RWPE1 (cell line): ENCODE results near the gene NAPSA.

Source experiments
- CTCF ChIA-PET: fragments of 350-600 bp; sonication (Branson Sonifier 250); formaldehyde crosslinking; extraction: SDS; loops from one replicate; lab custom pipeline; 2021; lab: Yijun Ruan, JAX
- POLR2A ChIA-PET: fragments of 400-600 bp; formaldehyde crosslinking; extraction: SDS; loops from one replicate; lab custom pipeline; 2020; ENCODE audit warnings: antibody characterized with exemption; ENCODE audit not compliant: low non-redundant PET; lab: Yijun Ruan, JAX
- DNase-seq: peaks from one replicate; pipeline ENCODE4 v3.0.0; 2012; ENCODE audit warnings: low spot score
- H3K27ac ChIP-seq: fragments of 450-650 bp; 2 replicates; pipeline ENCODE4 v1.5.1; 2017
- CTCF ChIP-seq: fragments of 450-650 bp; conservative IDR thresholded peaks from 2 replicates; pipeline ENCODE4 v1.5.1; 2017; ENCODE audit warnings: low read depth, mild to moderate bottlenecking

NAPSA gene

DNA sequence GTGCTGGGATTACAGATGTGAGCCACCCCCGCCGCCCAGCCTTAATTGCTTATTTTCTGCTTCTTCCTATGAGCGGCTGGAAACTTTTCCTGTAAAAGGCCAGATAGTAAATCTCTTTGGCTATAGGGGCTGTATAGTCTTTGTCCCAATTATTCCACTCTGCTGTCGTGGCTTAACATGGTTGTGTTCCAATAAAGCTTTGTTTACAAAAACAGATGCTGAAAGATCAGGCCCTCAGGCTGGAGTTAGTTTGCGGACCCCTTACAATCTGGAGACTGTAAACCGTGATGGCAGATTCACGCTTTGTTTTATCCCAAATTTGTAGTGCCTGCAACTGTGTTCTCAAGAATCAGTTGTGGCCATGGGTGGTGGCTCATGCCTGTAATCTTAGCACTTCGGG, 47.0 kb downstream of the NAPSA start:
- TF ChIP-seq CTCF = no peak
- no peak for DNase-seq
- CTCF ChIA-PET = no interaction called here
- POLR2A ChIA-PET = no interaction called here
- no peak overlapping the region for H3K27ac ChIP-seq

DNA sequence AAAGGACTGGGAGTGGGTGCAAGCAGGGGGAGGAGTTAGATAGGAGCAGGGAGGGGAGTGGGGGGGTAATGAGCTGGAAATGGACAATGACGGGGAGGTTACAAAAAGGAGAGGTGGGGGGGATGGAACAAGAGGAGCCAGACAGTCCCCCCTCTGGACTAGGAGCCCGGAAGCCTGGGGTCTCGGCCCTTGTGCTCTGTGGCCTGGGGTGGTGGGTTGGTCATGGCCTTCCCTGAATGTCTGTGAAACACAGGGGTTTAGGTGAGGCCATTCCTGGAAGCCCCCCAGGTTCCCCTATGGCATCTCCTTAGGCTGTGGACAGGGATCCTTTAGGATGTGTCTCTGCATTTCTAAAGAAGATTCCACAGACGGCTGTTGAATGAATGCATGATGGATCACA, 48.3 kb downstream of the NAPSA start:
- ChIA-PET CTCF (no interaction called here), POLR2A (no interaction called here)
- no peak for TF ChIP-seq CTCF
- no peak for DNase-seq
- no peak overlapping the region for H3K27ac ChIP-seq

- DNase-seq = no peak
- TF ChIP-seq CTCF = no peak
- ChIA-PET CTCF (interaction anchor here (0.8 kb wide), 1 partner anchor 12 kb away, joined by 3 read pairs; no protein-coding TSS in a partner anchor), POLR2A (interaction anchor here (0.6 kb wide), 1 partner anchor 8 kb away, joined by 3 read pairs; no protein-coding TSS in a partner anchor)
- no peak overlapping the region for H3K27ac ChIP-seq
Measured at GRCh38 chr19:50315773-50316448, 49.5 kb downstream of the NAPSA start.

DNA sequence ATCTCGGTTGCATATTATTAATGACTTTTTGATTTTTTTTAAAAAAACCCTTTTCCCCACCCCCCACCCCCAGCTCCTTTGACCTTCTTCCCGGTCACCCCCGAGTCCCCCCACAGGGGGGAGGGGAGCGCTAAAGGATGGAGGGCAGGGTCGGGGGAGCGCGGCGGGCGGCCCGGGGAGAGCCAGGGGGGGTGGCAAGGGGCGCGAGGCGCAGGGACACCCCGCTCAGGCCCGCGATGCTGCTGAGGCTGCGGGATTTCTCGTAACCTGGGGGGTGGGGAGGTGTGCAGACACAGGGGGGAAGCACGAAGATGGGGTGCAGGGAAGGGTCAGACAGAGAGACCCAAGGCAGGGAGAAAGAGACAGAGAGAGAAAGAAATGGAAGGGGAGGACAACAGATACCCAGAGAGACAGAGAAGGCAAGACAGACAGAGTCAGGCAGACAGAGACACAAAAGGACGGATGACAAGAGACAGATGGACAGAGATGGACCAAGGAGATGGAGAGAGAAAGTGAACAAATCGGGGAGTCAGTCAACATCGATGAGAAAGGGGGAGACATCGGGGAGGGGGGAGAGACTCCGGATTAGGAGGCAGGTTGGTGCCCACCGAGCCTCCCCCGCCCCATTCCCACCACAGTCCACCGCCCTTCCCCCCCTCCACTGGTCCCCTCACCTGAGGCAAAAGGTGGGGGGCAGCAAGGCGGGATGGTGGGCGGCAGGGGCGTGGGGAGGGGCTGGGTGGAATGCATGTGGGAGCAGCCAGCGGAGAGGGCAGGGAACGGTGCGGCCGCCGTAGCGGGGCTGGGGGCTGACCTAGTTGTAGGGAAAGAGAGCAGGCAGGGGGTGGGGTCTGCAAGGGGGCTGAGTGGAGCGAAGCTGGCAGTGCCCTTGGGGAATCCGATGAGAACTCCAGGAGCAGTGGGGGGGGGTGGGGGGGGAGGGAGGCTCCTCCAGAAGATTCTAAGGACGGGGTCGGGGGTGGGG, 50.4 kb downstream of the NAPSA start:
- H3K27ac ChIP-seq = no peak overlapping the region
- CTCF ChIA-PET = interaction anchor here (0.6 to 0.8 kb wide), 2 partner anchors 13 to 160 kb away, joined by 3 to 4 read pairs; no protein-coding TSS in a partner anchor
- TF ChIP-seq CTCF = no peak
- POLR2A ChIA-PET = no interaction called here
- no peak for DNase-seq

- TF ChIP-seq CTCF = no peak
- CTCF ChIA-PET = interaction anchor here (0.6 kb wide), 1 partner anchor 159 kb away, joined by 4 read pairs; no protein-coding TSS in a partner anchor
- POLR2A ChIA-PET = interaction anchor here (0.5 kb wide), 1 partner anchor 14 kb away, joined by 3 read pairs; no protein-coding TSS in a partner anchor
- no peak overlapping the region for H3K27ac ChIP-seq
- no peak for DNase-seq
Measured at GRCh38 chr19:50313812-50314536, 51.5 kb downstream of the NAPSA start.
